BLaER1 treated with 17β-estradiol and CSF1 and Interleukin-3, amounts not matched to agents 10 nM and 100 nM (cell line): ENCODE measurements around the gene ATP23.

Source experiments
- H3K27ac ChIP-seq, 11 experiments: shearing (Covaris generic); formaldehyde crosslinking; 2 replicates each; pipeline ENCODE4 v1.8.1; 2022
- H3K27me3 ChIP-seq, 11 experiments: shearing (Covaris generic); formaldehyde crosslinking; 2 replicates each; pipeline ENCODE4 v1.8.1; 2022
- H3K36me3 ChIP-seq, 11 experiments: shearing (Covaris generic); formaldehyde crosslinking; 2 replicates each; pipeline ENCODE4 v1.8.1; 2022
- H3K4me1 ChIP-seq, 10 experiments: shearing (Covaris generic); formaldehyde crosslinking; 2 replicates each; pipeline ENCODE4 v1.8.1; 2022
- H3K4me2 ChIP-seq, 11 experiments: shearing (Covaris generic); formaldehyde crosslinking; 2 replicates each; pipeline ENCODE4 v1.8.1; 2022
- H3K4me3 ChIP-seq, 10 experiments: shearing (Covaris generic); formaldehyde crosslinking; 2 replicates each; pipeline ENCODE4 v1.8.1; 2022
- H3K9ac ChIP-seq, 11 experiments: shearing (Covaris generic); formaldehyde crosslinking; 2 replicates each; pipeline ENCODE4 v1.8.1; 2022
- H3K9me3 ChIP-seq, 11 experiments: shearing (Covaris generic); formaldehyde crosslinking; replicated peaks in 1 of 11; 2 replicates each; pipeline ENCODE4 v1.8.1; 2022
- H4K20me1 ChIP-seq, 11 experiments: shearing (Covaris generic); formaldehyde crosslinking; 2 replicates each; pipeline ENCODE4 v1.8.1; 2022
- Cebpa-rat ChIP-seq, 11 experiments: shearing (Covaris generic); IDR thresholded peaks; 2 replicates each; pipeline ENCODE4 v1.8.1; 2022

Gene ATP23

GRCh38 chr12:57905812-57906475 is 35.4 kb upstream of the ATP23 start:
- no peak for TF ChIP-seq Cebpa-rat (IDR thresholded peaks at IDR 0.05)
- Histone ChIP-seq H3K27ac (no peak overlapping the region), H4K20me1 (no peaks in the 10 kb centered on the region), H3K36me3 (no peaks in the 10 kb centered on the region), H3K9me3 (no peaks in the 10 kb centered on the region), H3K4me3 (no peak overlapping the region), H3K4me2 (no peak overlapping the region), H3K27me3 (no peaks in the 10 kb centered on the region), H3K4me1 (no peaks in the 10 kb centered on the region; a peak in 1 of 20 replicates), H3K9ac (no peak overlapping the region)

DNA sequence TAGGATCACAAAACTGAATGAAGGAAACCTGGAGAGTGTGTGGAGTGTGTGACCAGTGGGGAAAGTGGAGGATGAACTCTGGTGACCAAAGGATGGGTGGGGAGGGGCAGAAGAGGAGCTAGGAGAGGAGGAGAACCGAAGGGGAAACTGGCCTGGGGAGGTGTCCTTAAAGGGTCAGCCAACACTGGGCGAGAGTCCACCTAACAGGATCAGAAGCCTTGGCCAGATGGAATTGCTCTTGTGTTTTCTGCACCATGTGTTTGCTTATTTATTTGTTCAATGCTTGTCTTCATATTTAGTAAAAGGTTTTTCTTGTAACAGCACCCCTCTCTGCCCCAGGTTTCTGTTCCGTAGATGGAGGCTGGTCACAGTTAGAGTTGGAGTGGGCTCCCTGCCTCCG is 34.5 kb upstream of the ATP23 start:
- Histone ChIP-seq H3K27ac (no peak overlapping the region), H3K4me1 (no peaks in the 10 kb centered on the region; a peak in 1 of 20 replicates), H3K9ac (no peak overlapping the region), H3K4me2 (no peak overlapping the region), H3K4me3 (no peak overlapping the region), H3K9me3 (no peaks in the 10 kb centered on the region), H4K20me1 (no peaks in the 10 kb centered on the region), H3K36me3 (no peaks in the 10 kb centered on the region), H3K27me3 (no peaks in the 10 kb centered on the region)
- no peak for TF ChIP-seq Cebpa-rat (IDR thresholded peaks at IDR 0.05)

- Histone ChIP-seq H3K9ac (no peak overlapping the region), H4K20me1 (no peaks in the 10 kb centered on the region), H3K27ac (no peak overlapping the region), H3K4me1 (no peaks in the 10 kb centered on the region; a peak in 1 of 20 replicates), H3K36me3 (no peaks in the 10 kb centered on the region), H3K27me3 (no peaks in the 10 kb centered on the region), H3K4me3 (no peak overlapping the region), H3K4me2 (no peak overlapping the region), H3K9me3 (no peaks in the 10 kb centered on the region)
- TF ChIP-seq Cebpa-rat (IDR thresholded peaks at IDR 0.05), result no peak
Observed at GRCh38 chr12:57907281-57907680, 34.1 kb upstream of the ATP23 start.

GRCh38 chr12:57908511-57908910 is 32.9 kb upstream of the ATP23 start:
- Histone ChIP-seq H4K20me1 (no peaks in the 10 kb centered on the region), H3K36me3 (no peaks in the 10 kb centered on the region), H3K27me3 (no peaks in the 10 kb centered on the region), H3K4me1 (no peaks in the 10 kb centered on the region; a peak in 1 of 20 replicates), H3K9me3 (no peaks in the 10 kb centered on the region), H3K4me2 (no peak overlapping the region), H3K27ac (no peak overlapping the region), H3K4me3 (no peak overlapping the region), H3K9ac (no peak overlapping the region)
- TF ChIP-seq Cebpa-rat (IDR thresholded peaks at IDR 0.05), result no peak

GRCh38 chr12:57909056-57909455 is 32.3 kb upstream of the ATP23 start:
- no peak for TF ChIP-seq Cebpa-rat (IDR thresholded peaks at IDR 0.05)
- no peak overlapping the region for H3K4me2 ChIP-seq

GRCh38 chr12:57909611-57910010 is 31.8 kb upstream of the ATP23 start:
- no peaks in the 10 kb centered on the region for H3K9me3 ChIP-seq
- no peak overlapping the region for H3K27ac ChIP-seq
- no peak for TF ChIP-seq Cebpa-rat (IDR thresholded peaks at IDR 0.05)
- H3K36me3 ChIP-seq, result no peaks in the 10 kb centered on the region
- no peak overlapping the region for H3K9ac ChIP-seq
- no peak overlapping the region for H3K4me3 ChIP-seq
- no peaks in the 10 kb centered on the region for H3K27me3 ChIP-seq
- H3K4me2 ChIP-seq, result no peak overlapping the region
- H4K20me1 ChIP-seq, result no peaks in the 10 kb centered on the region
- H3K4me1 ChIP-seq, result no peaks in the 10 kb centered on the region; a peak in 1 of 20 replicates

More at GRCh38 chr12:57909056-57909455, 32.3 kb upstream of the ATP23 start:
- H3K9ac ChIP-seq, result no peak overlapping the region
- H4K20me1 ChIP-seq, result no peaks in the 10 kb centered on the region
- H3K4me3 ChIP-seq, result no peak overlapping the region
- H3K4me1 ChIP-seq, result no peaks in the 10 kb centered on the region; a peak in 1 of 20 replicates
- no peaks in the 10 kb centered on the region for H3K36me3 ChIP-seq
- no peaks in the 10 kb centered on the region for H3K9me3 ChIP-seq
- no peak overlapping the region for H3K27ac ChIP-seq
- H3K27me3 ChIP-seq, result no peaks in the 10 kb centered on the region

- H3K4me3 ChIP-seq, result no peak overlapping the region
- H3K4me2 ChIP-seq, result no peak overlapping the region
- no peaks in the 10 kb centered on the region for H3K36me3 ChIP-seq
- H3K9ac ChIP-seq, result no peak overlapping the region
- H4K20me1 ChIP-seq, result no peaks in the 10 kb centered on the region
- no peaks in the 10 kb centered on the region for H3K4me1 ChIP-seq
- H3K27me3 ChIP-seq, result no peaks in the 10 kb centered on the region
- H3K9me3 ChIP-seq, result no peaks in the 10 kb centered on the region
- no peak for TF ChIP-seq Cebpa-rat (IDR thresholded peaks at IDR 0.05)
- no peak overlapping the region for H3K27ac ChIP-seq
Observed at GRCh38 chr12:57918147-57918546, 23.2 kb upstream of the ATP23 start.

DNA sequence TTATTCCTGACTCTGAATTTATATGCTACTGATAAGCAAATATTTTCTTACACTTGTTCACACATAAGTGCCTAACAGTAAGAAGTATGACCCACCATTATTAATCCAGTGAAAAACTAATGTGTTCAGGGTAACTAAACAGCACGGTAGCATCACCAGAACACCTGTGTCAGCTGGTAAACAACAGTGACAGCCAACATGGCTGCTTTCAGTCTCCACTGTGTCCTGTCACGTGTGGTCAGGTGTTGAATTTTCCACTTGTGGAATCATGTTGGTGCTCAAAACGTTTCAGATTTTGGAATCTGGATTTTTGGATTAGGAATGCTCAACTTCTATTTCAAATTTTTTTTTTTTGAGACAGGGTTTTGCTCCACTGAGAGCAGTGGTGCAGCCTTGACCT is 14.3 kb upstream of the ATP23 start:
- Histone ChIP-seq H3K9me3 (no peaks in the 10 kb centered on the region), H4K20me1 (no peaks in the 10 kb centered on the region), H3K9ac (no peak overlapping the region), H3K27ac (no peak overlapping the region), H3K4me2 (no peak overlapping the region), H3K36me3 (0 out of 22 replicates have a peak, but pooled peaks cover 0 to 2% (median 0%) of the 10 kb centered on the region in 11 experiments), H3K4me3 (no peak overlapping the region), H3K4me1 (peaks cover 0 to 5% (median 0%) of the 10 kb centered on the region in 10 experiments; a peak in 2 of 20 replicates), H3K27me3 (no peaks in the 10 kb centered on the region)
- TF ChIP-seq Cebpa-rat (IDR thresholded peaks at IDR 0.05), result no peak

DNA sequence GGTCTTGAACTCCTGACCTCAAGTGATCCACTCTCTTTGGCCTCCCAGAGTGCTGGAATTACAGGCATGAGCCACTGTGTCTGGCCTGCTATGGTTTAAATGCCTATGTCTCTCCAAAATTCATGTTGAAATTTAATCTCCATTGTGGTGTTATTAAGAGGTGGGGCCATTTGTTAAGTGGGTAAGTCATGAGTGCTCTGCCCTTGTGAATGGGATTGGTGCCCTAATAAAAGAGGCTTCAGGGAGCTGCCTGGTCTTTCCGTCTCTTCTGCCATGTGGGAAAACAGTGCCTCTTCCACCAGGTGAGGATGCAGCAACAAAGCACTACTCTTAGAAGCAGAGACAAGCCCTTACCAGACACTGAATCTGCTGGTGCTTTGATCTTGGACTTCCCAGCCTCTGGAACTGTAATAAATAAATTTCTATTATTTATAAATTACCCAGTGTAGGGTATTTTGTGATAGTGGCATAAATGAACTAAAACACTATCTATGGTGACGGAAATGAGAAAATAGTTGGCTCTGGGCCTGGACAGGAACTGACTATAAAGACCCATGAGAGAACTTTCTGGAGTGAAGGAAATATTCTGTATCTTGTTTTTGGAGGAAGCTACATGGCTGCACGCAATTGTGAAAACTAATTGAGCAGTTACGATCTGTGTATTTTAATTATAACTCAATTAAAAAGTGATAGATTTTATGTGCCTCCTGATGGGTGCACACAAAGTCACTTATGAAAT is 12.1 kb upstream of the ATP23 start:
- Histone ChIP-seq H3K4me3 (no peak overlapping the region), H3K36me3 (peaks cover 0 to 11% (median 0%) of the 10 kb centered on the region in 11 experiments; a peak in 1 of 22 replicates), H3K27me3 (no peaks in the 10 kb centered on the region), H3K4me1 (peaks cover 8 to 15% (median 10%) of the 10 kb centered on the region in 10 experiments), H4K20me1 (no peaks in the 10 kb centered on the region), H3K27ac (no peak overlapping the region), H3K9me3 (peaks cover 0 to 7% (median 0%) of the 10 kb centered on the region in 11 experiments; a peak in 1 of 22 replicates), H3K4me2 (no peak overlapping the region), H3K9ac (no peak overlapping the region)
- TF ChIP-seq Cebpa-rat (IDR thresholded peaks at IDR 0.05), result no peak
